GM23338 (cell line): ENCODE measurements around the gene MRPL28. TPM values are rescaled to one million over a fixed set of nuclear protein-coding genes. Genes with fewer than 3 reads are reported as not detected.
A peak's percentile ranks its signal among the peaks of the same experiment; 100 is the strongest.

Source experiments
- ATAC-seq: fragments of 200-7000 bp; cut with Tn5 transposase; 3 replicates; pipeline ENCODE4 v1.9.1; 2020
- DNase-seq: peaks from one replicate; pipeline ENCODE4 v3.0.0-alpha.2; 2015; ENCODE audit warnings: low spot score
- H2AFZ ChIP-seq: fragments of 200-600 bp; sonication (generic); 2 replicates; pipeline ENCODE4 v1.8.0; 2016; ENCODE audit warnings: antibody characterized with exemption, mild to moderate bottlenecking, moderate library complexity
- H3F3A ChIP-seq: fragments of 200-600 bp; sonication (generic); replicated peaks from 2 replicates; pipeline ENCODE4 v1.8.0; 2017; ENCODE audit warnings: antibody characterized with exemption, mixed run types, low read depth
- H3K27ac ChIP-seq: fragments of 200-600 bp; sonication (generic); 2 replicates; pipeline ENCODE4 v1.6.1; 2016; ENCODE audit warnings: low read depth
- H3K27me3 ChIP-seq: fragments of 200-600 bp; sonication (generic); 2 replicates; pipeline ENCODE4 v1.8.0; 2016; ENCODE audit warnings: mild to moderate bottlenecking, mixed run types, moderate library complexity; ENCODE audit not compliant: insufficient read depth
- H3K36me3 ChIP-seq: fragments of 200-600 bp; sonication (generic); 2 replicates; pipeline ENCODE4 v1.8.0; 2016; ENCODE audit warnings: mild to moderate bottlenecking; ENCODE audit not compliant: insufficient read depth
- H3K4me1 ChIP-seq: fragments of 200-600 bp; sonication (generic); 2 replicates; pipeline ENCODE4 v1.8.0; 2016; ENCODE audit warnings: mild to moderate bottlenecking, moderate library complexity; ENCODE audit not compliant: insufficient read depth
- H3K4me2 ChIP-seq: fragments of 200-600 bp; sonication (generic); 2 replicates; pipeline ENCODE4 v1.7.1; 2017; ENCODE audit warnings: mixed run types
- H3K4me3 ChIP-seq: fragments of 200-600 bp; sonication (generic); 2 replicates; pipeline ENCODE4 v1.6.1; 2016; ENCODE audit warnings: mixed run types
- H3K79me2 ChIP-seq: fragments of 200-600 bp; sonication (generic); replicated peaks from 2 replicates; pipeline ENCODE4 v1.8.0; 2017; ENCODE audit warnings: mild to moderate bottlenecking; ENCODE audit not compliant: insufficient read depth
- H3K9me2 ChIP-seq: fragments of 200-600 bp; sonication (generic); 2 replicates; pipeline ENCODE4 v1.8.0; 2017; ENCODE audit not compliant: insufficient read depth
- H4K20me1 ChIP-seq: fragments of 200-600 bp; sonication (generic); replicated peaks from 2 replicates; pipeline ENCODE4 v1.8.0; 2017; ENCODE audit warnings: mild to moderate bottlenecking; ENCODE audit not compliant: insufficient read depth
- H3K27ac Mint-ChIP-seq: 2 replicates; pipeline ENCODE4 v1.8.0; 2020; ENCODE audit warnings: inconsistent platforms, mild to moderate bottlenecking, moderate library complexity, mixed read lengths
- H3K27me3 Mint-ChIP-seq: 3 replicates; pipeline ENCODE4 v1.8.0; 2022; ENCODE audit warnings: low read depth, mild to moderate bottlenecking, moderate library complexity, mixed read lengths, inconsistent platforms; ENCODE audit not compliant: insufficient read depth, poor library complexity
- H3K36me3 Mint-ChIP-seq: 3 replicates; pipeline ENCODE4 v1.8.0; 2021; ENCODE audit warnings: low read depth, mild to moderate bottlenecking, inconsistent platforms, moderate library complexity, mixed read lengths
- H3K4me1 Mint-ChIP-seq: 3 replicates; pipeline ENCODE4 v1.8.0; 2020; ENCODE audit warnings: mild to moderate bottlenecking, inconsistent platforms, mixed read lengths
- H3K4me3 Mint-ChIP-seq: 3 replicates; pipeline ENCODE4 v1.8.0; 2021; ENCODE audit warnings: moderate library complexity, mild to moderate bottlenecking, inconsistent platforms, mixed read lengths
- H3K9me3 Mint-ChIP-seq: 3 replicates; pipeline ENCODE4 v1.8.0; 2020; ENCODE audit warnings: moderate library complexity, mild to moderate bottlenecking, inconsistent platforms, mixed read lengths
- CREB1 ChIP-seq: fragments of 250-450 bp; sonication (Bioruptor Pico); IDR thresholded peaks from 2 replicates; pipeline ENCODE4 v1.5.0; 2020; ENCODE audit warnings: low read depth, mild to moderate bottlenecking, moderate library complexity
- CTCF ChIP-seq, 2 experiments: fragments of 200-600 bp in 1 of 2; sonication (generic) in 1 of 2; conservative IDR thresholded peaks; 2 replicates each; pipeline versions ENCODE4 v1.5.1 to v1.6.1; 2016 to 2017; ENCODE audit warnings: antibody characterized with exemption in 2 of 2, low read depth in 2 of 2, mild to moderate bottlenecking in 2 of 2, moderate library complexity in 1 of 2
- ETS1 ChIP-seq: IDR thresholded peaks from 2 replicates; pipeline ENCODE4 v1.6.1; 2016; ENCODE audit warnings: antibody characterized with exemption
- EZH2 ChIP-seq: fragments of 200-600 bp; sonication (generic); IDR thresholded peaks from one replicate; pipeline ENCODE4 v1.8.0; 2017; ENCODE audit warnings: antibody characterized with exemption, mild to moderate bottlenecking, low read depth; ENCODE audit not compliant: unreplicated experiment
- JUNB ChIP-seq: IDR thresholded peaks from one replicate; pipeline ENCODE4 v1.6.1; 2016; ENCODE audit warnings: antibody characterized with exemption; ENCODE audit not compliant: unreplicated experiment
- POLR2AphosphoS5 ChIP-seq: IDR thresholded peaks from 2 replicates; pipeline ENCODE4 v1.6.1; 2016; ENCODE audit warnings: antibody characterized with exemption, low read depth
- REST ChIP-seq: IDR thresholded peaks from one replicate; pipeline ENCODE4 v1.6.1; 2018; ENCODE audit warnings: antibody characterized with exemption; ENCODE audit not compliant: unreplicated experiment
- STAT1 ChIP-seq: IDR thresholded peaks from one replicate; pipeline ENCODE4 v1.6.1; 2016; ENCODE audit warnings: antibody characterized with exemption; ENCODE audit not compliant: unreplicated experiment
- ZNF114 ChIP-seq: fragments of 250-450 bp; sonication (Bioruptor Pico); IDR thresholded peaks from 2 replicates; pipeline ENCODE4 v1.5.0; 2020; ENCODE audit warnings: mild to moderate bottlenecking, moderate library complexity
- ZNF331 ChIP-seq: fragments of 250-450 bp; sonication (Bioruptor Pico); IDR thresholded peaks from 2 replicates; pipeline ENCODE4 v1.5.0; 2020; ENCODE audit warnings: low read depth, mild to moderate bottlenecking, moderate library complexity
- ZNF462 ChIP-seq: fragments of 250-450 bp; sonication (Bioruptor Pico); IDR thresholded peaks from 2 replicates; pipeline ENCODE4 v1.5.0; 2020; ENCODE audit warnings: mild to moderate bottlenecking, moderate library complexity
- polyA plus RNA-seq: library from polyadenylated mRNA; unstranded; fragments of >200 nt; fragmentation: Nextera tagmentation; extraction: Ambion mirVana; gene quantifications from 2 replicates; pipeline ENCODE4 v1.2.1, GENCODE V29; 2016
- total RNA-seq: library from RNA; depleted of rRNA; stranded (reverse); fragments of >200 nt; shearing (Covaris generic); gene quantifications from 2 replicates; pipeline ENCODE4 v1.2.3, GENCODE V29; 2014

MRPL28 gene
- total and polyA plus RNA-seq, 2 experiments from 2014 or later = 135 to 169 TPM

GRCh38 chr16:370979-371514, 709 bp upstream of the MRPL28 start:
- H3K4me3 Mint-ChIP-seq = peak overlapping the region; percentile 69
- H3K27ac Mint-ChIP-seq = no peak overlapping the region
- H3K27ac ChIP-seq = peak overlapping the region; percentile 76; the same call in 1 of the 2 replicates
- H3K36me3 Mint-ChIP-seq = peaks cover 22% of the 10 kb centered on the region
- H3K27me3 Mint-ChIP-seq = peaks cover 9% of the 10 kb centered on the region
- H3K4me1 ChIP-seq = peaks cover 4% of the 10 kb centered on the region; the same call in 1 of the 2 replicates
- H2AFZ ChIP-seq = no peak overlapping the region
- peak overlapping the region; percentile 59 for H3K4me2 ChIP-seq
- H3K27me3 ChIP-seq = no peaks in the 10 kb centered on the region
- peak; percentile 30 for DNase-seq
- peaks cover 4% of the 10 kb centered on the region; the same call in 1 of the 2 replicates for H3K36me3 ChIP-seq
- no peaks in the 10 kb centered on the region for H3K9me3 Mint-ChIP-seq
- no peaks in the 10 kb centered on the region; the same call in 1 of the 2 replicates for H3K79me2 ChIP-seq
- TF ChIP-seq JUNB (no peak), EZH2 (no peak), STAT1 (no peak), ZNF462 (CRISPR knock-in tag) (no peak), ZNF114 (no peak), REST (no peak), POLR2AphosphoS5 (no peak; the same call in 1 of the 2 replicates), CTCF (conservative IDR thresholded peaks at IDR 0.05; ENCODE audit: low read depth in 2 of 2) (no peak), CREB1 (no peak), ZNF331 (CRISPR knock-in tag) (no peak), ETS1 (no peak)
- peak; percentile 4 for ATAC-seq
- peaks cover 12% of the 10 kb centered on the region; the same call in 1 of the 3 replicates for H3K4me1 Mint-ChIP-seq
- peak overlapping the region; percentile 27; the same call in 1 of the 2 replicates for H3K4me3 ChIP-seq
- H3F3A ChIP-seq = peaks cover 4% of the 10 kb centered on the region
- H4K20me1 ChIP-seq = no peaks in the 10 kb centered on the region; the same call in none of the 2 replicates
- H3K9me2 ChIP-seq = no peaks in the 10 kb centered on the region
